A549 (cell line): Measurements from ENCODE around the gene CRACR2B. TPM values are rescaled to one million over a fixed set of nuclear protein-coding genes. Genes with fewer than 3 reads are reported as not detected.

Experiments
- ATAC-seq, 2 experiments: fragments of 200-7000 bp in 1 of 2; fragments of >200 bp in 1 of 2; cut with Nextera tagmentation in 1 of 2; cut with Tn5 transposase in 1 of 2; 3 replicates each; pipeline versions ENCODE4 v1.8.0 to v1.9.1; 2018 to 2020; ENCODE audit warnings: mild to moderate bottlenecking in 1 of 2, moderate library complexity in 1 of 2
- CTCF ChIA-PET: fragments of 300-600 bp; sonication (Branson Sonifier 250); formaldehyde crosslinking; extraction: SDS; loops from one replicate; lab custom pipeline; 2021; ENCODE audit warnings: antibody characterized with exemption, inconsistent platforms; lab: Yijun Ruan, JAX
- POLR2A ChIA-PET: fragments of 350-600 bp; formaldehyde crosslinking; extraction: SDS; loops from one replicate; lab custom pipeline; 2021; ENCODE audit warnings: antibody characterized with exemption, inconsistent platforms; lab: Yijun Ruan, JAX
- DNase-seq, 2 experiments: peaks; one replicate each; pipeline versions ENCODE4 v3.0.0 to v3.0.0-alpha.2; 2011 to 2016; ENCODE audit warnings: low read depth in 1 of 2, low spot score in 1 of 2
- FAIRE-seq: peaks from 2 replicates; lab custom pipeline; 2011; peaks lifted over from hg19 to GRCh38; lab: Jason Lieb, UNC
- H3K27ac ChIP-seq, 2 experiments: fragments of >200 bp; sonication (Bioruptor Twin); formaldehyde crosslinking; 3 replicates each; pipeline ENCODE4 v1.5.1; 2016 to 2017
- H3K4me1 ChIP-seq: fragments of >200 bp; sonication (Bioruptor Twin); formaldehyde crosslinking; 3 replicates; pipeline ENCODE4 v1.6.1; 2016
- H3K4me2 ChIP-seq: fragments of >200 bp; sonication (Bioruptor Twin); formaldehyde crosslinking; 3 replicates; pipeline ENCODE4 v1.6.1; 2016
- H3K4me3 ChIP-seq: fragments of >200 bp; sonication (Bioruptor Twin); formaldehyde crosslinking; 3 replicates; pipeline ENCODE4 v1.5.1; 2016
- H3K9me3 ChIP-seq: fragments of >200 bp; sonication (Bioruptor Twin); formaldehyde crosslinking; 3 replicates; pipeline ENCODE4 v1.6.1; 2016
- CEBPB ChIP-seq, 2 experiments: fragments of >200 bp in 1 of 2; sonication (Bioruptor Twin) in 1 of 2; formaldehyde crosslinking in 1 of 2; IDR thresholded peaks; 2 replicates each; pipeline ENCODE4 v1.6.1; 2012 to 2016
- HOXA7 ChIP-seq: fragments of 250-450 bp; sonication (Bioruptor Pico); IDR thresholded peaks from 2 replicates; pipeline ENCODE4 v1.5.0; 2020; ENCODE audit warnings: mild to moderate bottlenecking, moderate library complexity
- HOXB13 ChIP-seq: fragments of 250-450 bp; sonication (Bioruptor Pico); IDR thresholded peaks from 2 replicates; pipeline ENCODE4 v1.5.0; 2020; ENCODE audit warnings: low read depth, mild to moderate bottlenecking, moderate library complexity
- JUN ChIP-seq, 2 experiments: fragments of >200 bp; sonication (Bioruptor Twin); formaldehyde crosslinking; IDR thresholded peaks; 2 replicates in 1 of 2; 3 replicates in 1 of 2; pipeline ENCODE4 v1.6.1; 2016 to 2017
- MAX ChIP-seq: IDR thresholded peaks from 2 replicates; pipeline ENCODE4 v1.6.1; 2012
- PBX3 ChIP-seq: IDR thresholded peaks from 2 replicates; pipeline ENCODE4 v1.6.1; 2012
- POLR2AphosphoS2 ChIP-seq: conservative IDR thresholded peaks from 2 replicates; pipeline ENCODE4 v1.6.1; 2012; ENCODE audit warnings: low read length, improper control_type of control experiment, inconsistent platforms
- RNF2 ChIP-seq: fragments of 200-600 bp; sonication (generic); IDR thresholded peaks from 2 replicates; pipeline ENCODE4 v1.6.1; 2016; ENCODE audit warnings: low read depth, mild to moderate bottlenecking, antibody characterized with exemption, moderate library complexity, borderline replicate concordance
- ZC3H11A ChIP-seq: fragments of 450-650 bp; IDR thresholded peaks from 2 replicates; pipeline ENCODE4 v1.6.1; 2014; ENCODE audit warnings: antibody characterized with exemption, mild to moderate bottlenecking
- WGBS: methylation state at CpG from one replicate; pipeline ENCODE4 v1.1.6; 2017; ENCODE audit errors: missing lambda C conversion rate; 5-methylcytosine and 5-hydroxymethylcytosine counted together
- polyA plus RNA-seq, 4 experiments: library from polyadenylated mRNA; depleted of rRNA in 3 of 4; stranded (reverse); fragments of >200 nt; fragmentation: RNase III in 1 of 4; extraction: RNeasy Plus Mini Kit Qiagen cat#74134 plus additional on column Dnase treatment in 1 of 4; gene quantifications; 2 replicates in 3 of 4; 3 replicates in 1 of 4; pipeline ENCODE4 v1.2.3, GENCODE V29; 2011 to 2017
- TF ChIP-seq, protein P1 (sequence below): fragments of 250-450 bp; sonication (Bioruptor Pico); IDR thresholded peaks from 2 replicates; pipeline ENCODE4 v1.5.0; 2020; ENCODE audit warnings: low read depth, mild to moderate bottlenecking, moderate library complexity
- TF ChIP-seq, protein P2 (sequence below): fragments of >200 bp; sonication (Bioruptor Twin); formaldehyde crosslinking; IDR thresholded peaks from 3 replicates; pipeline ENCODE4 v1.5.1; 2016

The CRACR2B gene
- polyA plus RNA-seq, 2 of the 4 experiments (the other 2 are of a cell fraction): 1.2 to 3.0 TPM

DNA sequence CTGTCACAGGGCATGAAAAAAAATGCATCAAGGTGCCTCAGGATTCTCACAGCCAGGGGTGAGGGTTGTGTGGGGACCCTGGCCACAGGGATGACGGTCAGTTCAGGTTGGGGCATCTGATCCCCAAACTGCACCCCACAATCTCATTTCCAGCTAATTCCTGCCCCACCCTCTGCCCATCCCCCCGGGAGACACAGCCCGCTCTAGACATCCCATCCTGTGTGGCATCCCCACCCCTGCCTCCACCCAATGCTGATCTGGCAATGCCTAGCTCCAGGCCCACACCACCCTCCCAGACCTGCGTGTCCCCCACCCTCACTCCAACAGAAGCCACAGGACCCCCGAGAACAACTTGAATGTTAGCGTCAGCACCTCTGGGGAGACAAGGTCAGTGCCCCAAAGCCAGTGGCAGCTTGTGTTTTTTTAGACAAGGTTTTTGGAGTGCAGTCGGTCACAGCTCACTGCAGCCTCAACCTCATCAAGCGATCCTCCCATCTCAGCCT, 40.2 kb downstream of the CRACR2B start:
- no peak for DNase-seq
- POLR2A ChIA-PET: interaction anchor here (1.1 kb wide), 1 partner anchor 23 kb away, joined by 3 read pairs; no protein-coding TSS in a partner anchor
- ATAC-seq: no peak
- Histone ChIP-seq H3K27ac (no peak overlapping the region), H3K4me2 (no peak overlapping the region), H3K4me3 (no peak overlapping the region), H3K9me3 (no peaks in the 10 kb centered on the region), H3K4me1 (peaks cover 29% of the 10 kb centered on the region; the same call in 2 of the 3 replicates)
- TF ChIP-seq JUN (IDR thresholded peaks at IDR 0.05): peak in 1 of 2 experiments; percentile 40; a peak in 2 of 5 replicates
- TF ChIP-seq, protein P1, sequence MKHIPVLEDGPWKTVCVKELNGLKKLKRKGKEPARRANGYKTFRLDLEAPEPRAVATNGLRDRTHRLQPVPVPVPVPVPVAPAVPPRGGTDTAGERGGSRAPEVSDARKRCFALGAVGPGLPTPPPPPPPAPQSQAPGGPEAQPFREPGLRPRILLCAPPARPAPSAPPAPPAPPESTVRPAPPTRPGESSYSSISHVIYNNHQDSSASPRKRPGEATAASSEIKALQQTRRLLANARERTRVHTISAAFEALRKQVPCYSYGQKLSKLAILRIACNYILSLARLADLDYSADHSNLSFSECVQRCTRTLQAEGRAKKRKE (CRISPR knock-in tag): no peak
- TF ChIP-seq PBX3: peak; percentile 58; the same call in 1 of the 2 replicates
- peak; percentile 75 for TF ChIP-seq POLR2AphosphoS2
- WGBS: 76% methylated on average over 8 of the region's 8 CpGs
- CTCF ChIA-PET: interaction anchor here (1.3 to 5.2 kb wide), 6 partner anchors 9 to 183 kb away, joined by 4 to 25 read pairs (median 10); no protein-coding TSS in a partner anchor
- FAIRE-seq: no peak

- ATAC-seq (no peak), FAIRE-seq (no peak), DNase-seq (no peak)
- H3K27ac ChIP-seq: no peak overlapping the region
- H3K9me3 ChIP-seq: no peaks in the 10 kb centered on the region
- H3K4me2 ChIP-seq: no peak overlapping the region
- peaks cover 24% of the 10 kb centered on the region; the same call in 2 of the 3 replicates for H3K4me1 ChIP-seq
- POLR2A ChIA-PET: interaction anchor here (1.1 kb wide), 1 partner anchor 23 kb away, joined by 3 read pairs; no protein-coding TSS in a partner anchor
- WGBS: 87% methylated on average over 17 of the region's 17 CpGs
- CTCF ChIA-PET: interaction anchor here (1.3 to 5.2 kb wide), 6 partner anchors 10 to 183 kb away, joined by 4 to 25 read pairs (median 10); no protein-coding TSS in a partner anchor
- H3K4me3 ChIP-seq: no peak overlapping the region
- TF ChIP-seq ZC3H11A (no peak), HOXB13 (CRISPR knock-in tag) (no peak), PBX3 (peak; percentile 41), RNF2 (no peak)
Observed at GRCh38 chr11:868394-868793, 40.7 kb downstream of the CRACR2B start.

DNA sequence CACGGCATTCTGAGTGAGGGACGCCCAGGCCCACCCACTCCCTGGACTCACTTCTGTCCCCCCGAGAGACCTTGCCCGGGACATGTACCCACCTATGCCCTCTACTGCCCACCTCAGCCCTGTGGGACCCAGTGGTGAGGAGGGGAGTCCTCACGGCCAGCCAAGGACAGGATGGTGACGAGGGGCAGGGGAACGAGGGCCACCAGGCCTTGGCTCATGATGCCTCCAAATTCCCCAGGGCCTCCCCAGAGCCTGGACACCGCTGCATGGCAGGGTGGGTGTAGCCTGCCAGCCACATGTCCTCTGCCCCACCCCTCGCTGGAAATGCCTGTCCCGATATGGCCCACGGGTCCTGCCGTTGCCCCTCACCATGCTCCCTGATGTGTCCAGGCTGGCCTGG, 41.1 kb downstream of the CRACR2B start:
- no peaks in the 10 kb centered on the region for H3K9me3 ChIP-seq
- H3K4me1 ChIP-seq: peaks cover 24% of the 10 kb centered on the region; the same call in 2 of the 3 replicates
- no peak for FAIRE-seq
- DNase-seq: no peak
- 91% methylated on average over 10 of the region's 12 CpGs for WGBS
- no peak overlapping the region for H3K27ac ChIP-seq
- no peak for ATAC-seq
- H3K4me2 ChIP-seq: no peak overlapping the region
- ChIA-PET CTCF (interaction anchor here (0.9 to 5.2 kb wide), 8 partner anchors 9 to 188 kb away, joined by 3 to 25 read pairs (median 4); no protein-coding TSS in a partner anchor), POLR2A (interaction anchor here (1.7 kb wide), 1 partner anchor 24 kb away, joined by 6 read pairs; no protein-coding TSS in a partner anchor)
- H3K4me3 ChIP-seq: no peak overlapping the region
- TF ChIP-seq MAX (no peak), HOXA7 (CRISPR knock-in tag) (no peak), CEBPB (IDR thresholded peaks at IDR 0.05) (no peak)
- TF ChIP-seq, protein P2, sequence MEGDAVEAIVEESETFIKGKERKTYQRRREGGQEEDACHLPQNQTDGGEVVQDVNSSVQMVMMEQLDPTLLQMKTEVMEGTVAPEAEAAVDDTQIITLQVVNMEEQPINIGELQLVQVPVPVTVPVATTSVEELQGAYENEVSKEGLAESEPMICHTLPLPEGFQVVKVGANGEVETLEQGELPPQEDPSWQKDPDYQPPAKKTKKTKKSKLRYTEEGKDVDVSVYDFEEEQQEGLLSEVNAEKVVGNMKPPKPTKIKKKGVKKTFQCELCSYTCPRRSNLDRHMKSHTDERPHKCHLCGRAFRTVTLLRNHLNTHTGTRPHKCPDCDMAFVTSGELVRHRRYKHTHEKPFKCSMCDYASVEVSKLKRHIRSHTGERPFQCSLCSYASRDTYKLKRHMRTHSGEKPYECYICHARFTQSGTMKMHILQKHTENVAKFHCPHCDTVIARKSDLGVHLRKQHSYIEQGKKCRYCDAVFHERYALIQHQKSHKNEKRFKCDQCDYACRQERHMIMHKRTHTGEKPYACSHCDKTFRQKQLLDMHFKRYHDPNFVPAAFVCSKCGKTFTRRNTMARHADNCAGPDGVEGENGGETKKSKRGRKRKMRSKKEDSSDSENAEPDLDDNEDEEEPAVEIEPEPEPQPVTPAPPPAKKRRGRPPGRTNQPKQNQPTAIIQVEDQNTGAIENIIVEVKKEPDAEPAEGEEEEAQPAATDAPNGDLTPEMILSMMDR: no peak
- TF ChIP-seq, all 56 proteins: peak for 0
